Nephron (organoid): ENCODE data around the gene CHST2.

ENCODE experiments used
- H3K27ac Mint-ChIP-seq, 3 experiments: 2 replicates each; pipeline ENCODE4 v1.8.0; 2020; ENCODE audit warnings: mixed read lengths in 3 of 3, mild to moderate bottlenecking in 2 of 3, moderate library complexity in 1 of 3
- H3K27me3 Mint-ChIP-seq: 2 replicates; pipeline ENCODE4 v1.8.0; 2021; ENCODE audit warnings: low read depth, mild to moderate bottlenecking, moderate library complexity, mixed read lengths
- H3K36me3 Mint-ChIP-seq: 2 replicates; pipeline ENCODE4 v1.8.0; 2020; ENCODE audit warnings: low read depth, mixed read lengths
- H3K4me1 Mint-ChIP-seq: 2 replicates; pipeline ENCODE4 v1.8.0; 2020; ENCODE audit warnings: mixed read lengths
- H3K4me3 Mint-ChIP-seq, 3 experiments: 2 replicates each; pipeline ENCODE4 v1.8.0; 2020; ENCODE audit warnings: mild to moderate bottlenecking in 3 of 3, mixed read lengths in 3 of 3, moderate library complexity in 2 of 3
- H3K9me3 Mint-ChIP-seq: 2 replicates; pipeline ENCODE4 v1.8.0; 2020; ENCODE audit warnings: mixed read lengths
- CTCF ChIP-seq, 3 experiments: fragments of 200-600 bp; sonication (generic); IDR thresholded peaks; one replicate each; pipeline ENCODE4 v1.5.0; 2021; ENCODE audit warnings: antibody characterized with exemption in 3 of 3; ENCODE audit not compliant: unreplicated experiment in 3 of 3

CHST2 gene

GRCh38 chr3:143078883-143079282, 40.7 kb upstream of the CHST2 start:
- no peak overlapping the region for H3K4me3 Mint-ChIP-seq
- no peaks in the 10 kb centered on the region for H3K4me1 Mint-ChIP-seq
- TF ChIP-seq CTCF (IDR thresholded peaks at IDR 0.05; ENCODE audit: unreplicated experiment in 3 of 3), result no peak
- no peak overlapping the region for H3K27ac Mint-ChIP-seq
- no peaks in the 10 kb centered on the region for H3K36me3 Mint-ChIP-seq
- H3K9me3 Mint-ChIP-seq, result peaks cover 5% of the 10 kb centered on the region
- H3K27me3 Mint-ChIP-seq, result peaks cover 8% of the 10 kb centered on the region

- Mint-ChIP-seq H3K9me3 (peaks cover 13% of the 10 kb centered on the region), H3K27me3 (peaks cover 8% of the 10 kb centered on the region), H3K4me3 (no peak overlapping the region), H3K36me3 (peaks cover 8% of the 10 kb centered on the region), H3K27ac (peak overlapping the region in 1 of 3 experiments; percentile 22), H3K4me1 (no peaks in the 10 kb centered on the region)
- no peak for TF ChIP-seq CTCF (IDR thresholded peaks at IDR 0.05; ENCODE audit: unreplicated experiment in 3 of 3)
Measured at GRCh38 chr3:143080196-143080595, 39.4 kb upstream of the CHST2 start.

GRCh38 chr3:143081365-143081764, 38.2 kb upstream of the CHST2 start:
- Mint-ChIP-seq H3K4me1 (no peaks in the 10 kb centered on the region), H3K9me3 (peaks cover 13% of the 10 kb centered on the region), H3K27ac (no peak overlapping the region), H3K36me3 (peaks cover 8% of the 10 kb centered on the region), H3K27me3 (peaks cover 8% of the 10 kb centered on the region), H3K4me3 (no peak overlapping the region)
- TF ChIP-seq CTCF (IDR thresholded peaks at IDR 0.05; ENCODE audit: unreplicated experiment in 3 of 3), result no peak

GRCh38 chr3:143081844-143082778, 37.5 kb upstream of the CHST2 start:
- H3K36me3 Mint-ChIP-seq, result peaks cover 8% of the 10 kb centered on the region
- peaks cover 8% of the 10 kb centered on the region for H3K27me3 Mint-ChIP-seq
- peaks cover 13% of the 10 kb centered on the region for H3K9me3 Mint-ChIP-seq
- no peak for TF ChIP-seq CTCF (IDR thresholded peaks at IDR 0.05; ENCODE audit: unreplicated experiment in 3 of 3)
- H3K4me3 Mint-ChIP-seq, result no peak overlapping the region
- H3K27ac Mint-ChIP-seq, result no peak overlapping the region
- no peaks in the 10 kb centered on the region for H3K4me1 Mint-ChIP-seq

- peaks cover 8% of the 10 kb centered on the region for H3K27me3 Mint-ChIP-seq
- no peak overlapping the region for H3K27ac Mint-ChIP-seq
- peaks cover 12% of the 10 kb centered on the region for H3K36me3 Mint-ChIP-seq
- no peak for TF ChIP-seq CTCF (IDR thresholded peaks at IDR 0.05; ENCODE audit: unreplicated experiment in 3 of 3)
- no peak overlapping the region for H3K4me3 Mint-ChIP-seq
- H3K9me3 Mint-ChIP-seq, result peaks cover 21% of the 10 kb centered on the region
- no peaks in the 10 kb centered on the region for H3K4me1 Mint-ChIP-seq
Measured at GRCh38 chr3:143083781-143084180, 35.8 kb upstream of the CHST2 start.
